Measurements from ENCODE around the gene MRTO4. TPM values are rescaled to one million over a fixed set of nuclear protein-coding genes. Genes with fewer than 3 reads are reported as not detected.

The MRTO4 gene
- total and polyA plus RNA-seq, 12 donors, result 16.6 to 64.0 (median 29.8) TPM

GRCh38 chr1:19234224-19234623 is 17.4 kb upstream of the MRTO4 start:
- no peak for DNase-seq
- Histone ChIP-seq H3K9me3 (replicated peaks in 1 of 3) (no peaks in the 10 kb centered on the region), H3K27me3 (no peaks in the 10 kb centered on the region), H3K27ac (no peak overlapping the region), H3K4me3 (no peak overlapping the region), H3K36me3 (replicated peaks in 1 of 2) (peaks cover 0 to 91% of the 10 kb centered on the region in 2 donors), H3K4me1 (replicated peaks in 1 of 2) (peaks cover 5 to 14% of the 10 kb centered on the region in 2 donors)
- intact Hi-C loops (cut with DNase I), result loop anchor here in 1 of 2 donors (10.0 kb wide), 1 partner anchor 59 kb away; no protein-coding TSS in a partner anchor
- WGBS, 4 donors, result 92 to 97% (median 94%) methylated on average over 3 of the region's 3 CpGs
- TF ChIP-seq POLR2A (IDR thresholded peaks at IDR 0.05) (no peak), CTCF (IDR thresholded peaks at IDR 0.05) (no peak)

- WGBS, 4 donors, result 87 to 94% (median 90%) methylated on average over 7 of the region's 7 CpGs
- TF ChIP-seq POLR2A (IDR thresholded peaks at IDR 0.05) (no peak), CTCF (IDR thresholded peaks at IDR 0.05) (no peak)
- no peak overlapping the region for H3K27ac ChIP-seq
- no peaks in the 10 kb centered on the region for H3K27me3 ChIP-seq
- intact Hi-C loops (cut with DNase I), result loop anchor here (5.0 to 10.0 kb wide), 2 partner anchors 58 to 65 kb away; no protein-coding TSS in a partner anchor
- H3K4me3 ChIP-seq, result no peak overlapping the region
- no peaks in the 10 kb centered on the region for H3K9me3 ChIP-seq (replicated peaks in 1 of 3)
- peaks cover 0 to 94% of the 10 kb centered on the region in 2 donors for H3K36me3 ChIP-seq (replicated peaks in 1 of 2)
- no peak for DNase-seq
- no peaks in the 10 kb centered on the region for H3K4me1 ChIP-seq (replicated peaks in 1 of 2)
These were observed 11.7 kb upstream of the MRTO4 start for GRCh38 chr1:19239876-19240275.

DNA sequence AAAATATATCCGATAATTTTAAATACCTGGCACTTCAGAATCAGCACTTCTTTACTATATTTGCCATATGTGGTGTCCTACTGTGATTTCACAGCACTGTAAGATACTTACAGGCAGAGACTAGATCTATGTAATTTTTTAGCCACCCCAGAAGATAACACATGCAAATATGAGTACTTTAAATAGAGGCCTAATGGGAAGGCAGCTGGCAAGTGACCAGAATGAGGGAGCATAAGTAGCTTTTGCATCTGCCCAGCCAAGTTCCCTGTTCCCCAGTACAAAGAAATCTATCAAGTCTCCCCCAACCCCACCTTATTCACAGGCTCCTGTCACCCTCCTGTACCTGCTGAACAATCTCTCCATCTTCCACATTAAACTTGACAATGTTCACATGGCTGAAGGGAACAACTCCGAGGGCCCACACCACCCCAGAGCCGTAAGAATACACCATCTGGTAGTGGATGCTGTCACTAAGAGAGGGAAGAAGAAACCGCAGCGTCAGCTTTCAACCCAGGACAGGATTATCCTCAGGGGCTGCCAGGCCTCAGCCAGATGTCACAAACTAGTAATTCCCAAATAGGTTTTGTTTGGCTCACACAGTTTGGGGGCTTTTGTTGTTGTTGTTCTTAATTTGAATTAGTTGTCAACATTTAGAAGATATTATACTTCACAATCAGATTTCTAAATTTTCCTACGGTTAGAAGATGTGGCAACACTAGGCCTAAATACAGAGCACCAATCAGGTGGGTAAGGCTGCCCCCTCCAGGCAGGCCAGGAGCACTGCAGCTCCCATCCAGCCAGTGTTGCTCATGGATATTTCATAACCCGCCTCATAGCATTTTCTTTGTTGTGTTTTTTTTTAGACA is 10.7 kb upstream of the MRTO4 start:
- no peak overlapping the region for H3K4me3 ChIP-seq
- no peaks in the 10 kb centered on the region for H3K9me3 ChIP-seq (replicated peaks in 1 of 3)
- DNase-seq, result peak; percentile 72 to 91 (median 80)
- WGBS, 4 donors, result 52 to 60% (median 57%) methylated on average over 7 of the region's 7 CpGs
- no peaks in the 10 kb centered on the region for H3K4me1 ChIP-seq (replicated peaks in 1 of 2)
- intact Hi-C loops (cut with DNase I), result no loop called here
- no peaks in the 10 kb centered on the region for H3K27me3 ChIP-seq
- H3K27ac ChIP-seq, result peak overlapping the region in 3 of 5 donors; percentile 8 to 56 (median 53)
- TF ChIP-seq POLR2A (IDR thresholded peaks at IDR 0.05), result no peak
- TF ChIP-seq CTCF (IDR thresholded peaks at IDR 0.05), result peak; percentile 90 to 98 (median 95)
- peaks cover 0 to 87% of the 10 kb centered on the region in 2 donors for H3K36me3 ChIP-seq (replicated peaks in 1 of 2)

DNA sequence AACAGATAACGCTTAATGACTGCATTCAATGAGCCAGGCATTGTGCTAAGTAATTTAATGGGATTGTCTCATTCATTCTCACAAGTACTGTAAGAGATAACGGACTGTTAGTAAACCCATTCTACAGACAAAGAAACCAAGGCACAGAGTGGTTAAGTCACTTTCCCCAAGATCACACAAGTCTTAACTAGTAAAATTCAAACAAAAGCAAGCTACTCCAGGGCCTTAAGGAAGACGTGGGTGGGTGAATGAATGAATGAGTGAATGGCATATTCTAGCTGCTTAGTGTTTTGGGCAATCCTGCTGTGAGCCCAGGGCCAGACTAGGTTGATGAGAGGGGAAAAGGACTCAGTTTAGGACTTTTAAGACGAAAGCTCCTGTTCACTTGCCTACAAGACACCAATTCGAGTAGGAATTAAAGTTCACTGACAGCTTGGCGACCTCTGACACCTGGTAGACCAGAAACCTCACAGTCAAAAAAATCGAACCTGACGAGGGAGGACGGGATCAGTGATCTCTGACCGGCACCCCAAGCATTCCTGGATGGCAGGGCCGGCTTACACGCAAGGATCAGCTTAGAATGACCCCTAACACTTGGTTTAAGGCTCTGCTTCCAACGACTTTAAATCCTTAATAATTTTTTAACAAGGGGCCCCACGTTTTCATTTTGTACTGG is 838 bp upstream of the MRTO4 start:
- intact Hi-C loops (cut with DNase I), result no loop called here
- no peak for TF ChIP-seq CTCF (IDR thresholded peaks at IDR 0.05)
- no peak for TF ChIP-seq POLR2A (IDR thresholded peaks at IDR 0.05)
- Histone ChIP-seq H3K27me3 (no peaks in the 10 kb centered on the region), H3K4me3 (peak overlapping the region; percentile 31 to 96 (median 80)), H3K4me1 (replicated peaks in 1 of 2) (peaks cover 19 to 25% of the 10 kb centered on the region in 2 donors), H3K9me3 (replicated peaks in 1 of 3) (no peaks in the 10 kb centered on the region), H3K36me3 (replicated peaks in 1 of 2) (no peaks in the 10 kb centered on the region), H3K27ac (peak overlapping the region in 3 of 5 donors; percentile 85 to 99 (median 95))
- DNase-seq, result no peak
- 10 to 11% (median 11%) methylated on average over 14 of the region's 14 CpGs for WGBS, 4 donors
